NCI-H1092 (cell line): ENCODE results near the gene ERC2.

Experiments used
- DNase-seq: peaks from one replicate; lab custom pipeline; 2025; lab: John Stamatoyannopoulos, UW

Gene ERC2

DNA sequence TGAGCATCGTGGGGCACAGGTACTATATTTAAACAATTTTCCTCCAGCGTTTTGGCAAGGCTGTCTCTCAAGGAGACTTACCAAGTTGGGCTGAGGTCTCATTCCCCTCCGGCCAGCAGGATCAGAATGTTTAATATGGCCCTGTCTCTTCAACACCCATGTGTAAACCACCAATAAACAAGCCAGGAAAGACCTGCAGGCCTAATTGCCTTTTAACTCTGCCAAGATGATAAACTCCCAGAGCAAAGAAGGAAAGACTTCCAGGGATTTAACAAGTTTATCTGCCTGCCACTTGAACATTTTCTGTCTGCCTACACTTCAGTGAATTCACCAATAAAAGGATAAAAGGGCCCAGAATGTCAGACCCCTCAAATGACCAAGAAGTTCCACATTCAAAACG lies 850.9 kb downstream of the ERC2 start:
- no peak for DNase-seq

DNA sequence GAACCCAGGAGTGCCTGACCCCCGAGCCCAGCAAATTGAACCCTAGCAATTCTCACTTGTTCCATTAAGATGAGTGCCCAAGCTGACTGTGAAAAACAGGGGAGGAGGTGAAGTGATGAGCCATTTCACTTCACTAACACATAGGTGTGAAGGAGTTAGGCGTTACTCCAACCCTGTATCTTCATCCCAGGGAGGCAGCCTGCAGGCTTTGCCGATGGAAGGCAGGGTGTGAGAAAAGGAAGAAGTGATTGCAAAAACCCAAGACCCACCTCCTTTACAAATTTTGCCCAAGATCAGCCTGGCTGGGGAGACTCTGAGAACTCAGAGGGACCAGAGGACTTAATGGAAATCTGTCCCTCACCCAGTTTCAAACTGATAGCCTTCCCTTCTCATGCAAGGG lies 851.5 kb downstream of the ERC2 start:
- DNase-seq: no peak

DNA sequence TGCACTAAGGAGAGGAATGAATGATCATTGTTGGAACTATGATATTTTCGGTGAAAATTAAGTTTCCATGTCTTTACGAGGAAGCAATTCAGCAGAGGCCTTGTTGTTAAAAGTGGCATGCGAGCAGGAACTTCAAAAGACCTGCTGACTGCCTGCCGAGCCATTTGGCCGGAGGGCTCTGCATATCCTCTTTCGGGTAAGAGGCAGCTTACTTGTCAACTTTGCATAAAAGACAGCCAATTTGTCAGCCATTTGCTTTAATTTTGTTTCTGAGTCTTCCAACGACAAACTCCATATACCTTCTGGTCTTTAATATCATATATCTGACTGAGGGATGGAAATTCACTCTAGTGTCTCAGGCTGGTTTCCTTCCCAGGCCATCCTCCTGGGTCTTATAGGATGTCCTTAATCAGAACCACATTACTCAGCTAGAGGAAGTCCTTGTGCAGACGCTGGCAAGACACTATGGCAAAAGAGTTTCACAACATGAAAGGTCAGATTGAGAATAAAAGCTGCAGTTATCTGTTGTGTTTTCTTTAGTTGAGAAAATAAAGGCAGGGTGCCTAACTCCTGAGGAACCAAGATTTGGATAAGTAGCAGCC lies 852.5 kb downstream of the ERC2 start:
- DNase-seq: no peak

DNA sequence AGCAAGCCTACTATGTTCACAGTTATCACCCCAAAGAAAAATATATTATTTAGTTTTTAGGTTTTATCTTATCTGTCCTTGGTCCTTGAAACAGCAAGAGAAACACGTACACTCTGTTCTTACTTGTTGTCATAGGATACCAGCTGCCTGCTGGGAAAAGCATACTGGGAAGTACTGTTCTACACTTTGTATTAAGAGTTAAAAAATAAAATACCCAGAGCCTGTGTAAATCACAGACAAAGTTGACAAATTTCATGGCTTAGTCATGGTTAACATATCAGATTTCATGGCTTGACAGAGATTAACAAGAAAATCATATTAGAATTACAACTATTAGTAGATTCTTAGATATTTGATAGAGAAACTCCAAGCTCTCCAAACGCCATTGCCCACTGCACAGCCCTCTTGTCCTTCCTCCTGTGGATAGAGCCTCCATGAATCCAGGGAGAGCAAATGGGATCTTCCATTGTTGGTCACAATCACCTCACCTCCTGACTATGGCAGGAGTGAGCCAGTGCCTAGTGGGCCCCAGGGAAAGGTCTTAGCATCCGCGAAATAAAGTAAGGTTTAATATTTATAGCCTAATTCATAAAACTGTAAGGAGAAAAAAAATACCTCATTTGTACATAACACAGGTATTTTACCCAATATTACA lies 853.1 kb downstream of the ERC2 start:
- DNase-seq: no peak

DNA sequence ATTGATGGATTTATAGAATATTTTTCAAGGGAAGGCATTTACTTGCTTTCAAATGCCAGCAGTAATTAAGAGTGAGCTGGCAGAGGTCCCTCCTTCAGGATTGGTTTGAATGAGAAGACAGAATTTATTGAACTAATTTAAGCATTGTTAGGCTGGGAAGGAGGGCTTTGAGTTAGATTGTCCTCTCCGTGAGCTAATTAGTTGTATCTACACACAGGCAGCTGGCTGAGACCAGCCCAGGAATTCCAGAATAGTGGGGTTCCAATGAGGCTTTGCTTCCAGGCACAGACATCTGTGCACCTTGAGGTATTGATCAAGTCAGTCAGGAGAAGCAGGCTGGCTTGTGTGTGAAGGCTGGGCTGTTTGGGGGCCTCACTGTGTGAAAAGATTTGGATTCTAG lies 857.1 kb downstream of the ERC2 start:
- DNase-seq: no peak

DNA sequence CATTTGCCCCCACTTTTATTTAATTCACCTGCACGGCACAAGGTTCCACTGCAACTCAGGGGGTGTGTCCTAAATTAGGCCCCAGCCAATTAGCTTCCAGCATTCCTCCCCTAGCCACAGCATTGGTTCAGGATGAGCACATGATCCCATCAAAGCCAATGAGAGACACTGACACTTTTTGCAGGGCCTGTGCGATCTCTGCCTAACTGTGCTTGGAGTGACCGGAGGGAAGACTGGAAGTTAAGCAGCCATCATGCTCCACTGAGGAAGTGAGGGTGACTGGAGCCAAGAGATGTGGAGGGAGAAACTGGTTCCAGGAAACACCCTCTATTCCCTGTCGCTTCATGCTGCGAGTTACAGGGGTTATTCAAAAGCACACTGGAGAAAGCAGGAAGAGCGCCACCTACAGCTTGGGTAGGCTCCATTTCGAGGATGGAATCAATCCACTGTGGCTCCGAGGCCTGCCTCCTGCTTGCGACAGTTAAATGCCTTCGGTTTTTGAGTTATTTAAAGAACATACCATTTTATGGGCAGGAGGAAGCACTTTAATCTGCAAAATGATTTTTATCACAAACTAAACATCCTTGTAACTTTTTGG lies 858.9 kb downstream of the ERC2 start:
- no peak for DNase-seq

DNA sequence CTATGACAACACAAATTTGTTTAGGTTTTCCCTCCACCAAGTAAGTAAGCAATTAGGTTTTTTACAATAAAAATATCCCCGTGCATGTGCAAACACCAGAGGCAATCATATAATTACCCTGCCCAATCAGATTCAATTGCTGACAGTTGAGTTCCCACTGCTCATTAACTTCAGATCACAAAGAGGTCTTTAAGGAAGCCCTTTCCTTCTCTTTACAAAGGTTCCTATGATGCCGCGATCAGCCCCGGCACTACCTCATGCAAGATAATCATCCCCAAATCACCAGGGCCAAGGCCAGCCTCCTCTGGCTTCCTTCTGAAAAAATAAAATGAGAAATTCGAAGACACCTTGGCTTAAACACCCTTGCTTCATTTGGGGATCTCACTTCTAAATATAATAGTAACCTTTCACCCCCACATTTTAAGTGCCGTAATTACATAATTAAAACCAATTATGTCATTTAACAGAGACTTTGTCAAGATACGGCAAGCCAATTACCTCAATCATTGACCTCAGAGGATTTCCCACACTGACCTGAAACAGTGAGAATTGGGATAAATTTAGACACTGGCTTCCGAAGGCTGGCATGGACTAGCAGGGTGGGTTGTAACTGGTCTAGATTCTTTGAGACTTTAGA lies 859.8 kb downstream of the ERC2 start:
- DNase-seq: no peak

DNA sequence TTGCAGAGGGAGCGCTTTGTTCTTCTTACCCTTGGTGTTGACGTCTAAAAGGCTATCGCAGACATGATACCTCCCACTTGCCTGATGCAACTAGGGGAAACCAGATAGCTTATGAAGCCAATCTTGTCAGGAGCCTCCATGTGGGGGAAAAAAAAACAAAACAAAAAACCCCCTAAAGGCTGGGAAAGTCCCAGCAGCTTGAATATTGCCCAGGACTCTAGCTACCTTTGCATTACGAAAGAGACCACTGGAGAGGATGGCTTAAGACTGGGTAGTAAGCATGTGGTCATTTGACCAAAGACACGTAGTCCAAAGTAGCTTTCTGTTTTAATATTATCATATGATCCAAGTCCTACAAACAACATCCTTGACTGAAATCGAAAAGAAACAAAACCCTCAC lies 860.4 kb downstream of the ERC2 start:
- DNase-seq: no peak

DNA sequence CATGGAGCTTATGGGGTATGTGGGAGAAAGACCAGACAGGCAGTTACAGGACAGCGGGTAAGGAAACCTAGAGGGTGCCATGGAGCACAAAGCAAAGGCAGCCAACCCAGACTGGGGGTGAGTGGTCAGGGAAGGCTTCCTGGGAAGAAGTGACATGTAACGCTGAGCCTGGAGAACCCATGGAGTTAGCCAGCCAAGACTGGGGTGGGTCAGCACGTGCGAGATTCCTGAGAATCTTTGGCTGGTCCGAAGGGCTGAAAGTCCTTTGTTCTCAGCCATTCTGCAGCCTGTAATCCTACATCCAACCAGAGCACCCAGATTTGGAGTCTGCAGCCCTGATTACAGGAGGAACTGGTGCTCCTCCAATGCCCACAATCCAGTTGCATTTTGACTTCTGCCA lies 861.1 kb downstream of the ERC2 start:
- no peak for DNase-seq

DNA sequence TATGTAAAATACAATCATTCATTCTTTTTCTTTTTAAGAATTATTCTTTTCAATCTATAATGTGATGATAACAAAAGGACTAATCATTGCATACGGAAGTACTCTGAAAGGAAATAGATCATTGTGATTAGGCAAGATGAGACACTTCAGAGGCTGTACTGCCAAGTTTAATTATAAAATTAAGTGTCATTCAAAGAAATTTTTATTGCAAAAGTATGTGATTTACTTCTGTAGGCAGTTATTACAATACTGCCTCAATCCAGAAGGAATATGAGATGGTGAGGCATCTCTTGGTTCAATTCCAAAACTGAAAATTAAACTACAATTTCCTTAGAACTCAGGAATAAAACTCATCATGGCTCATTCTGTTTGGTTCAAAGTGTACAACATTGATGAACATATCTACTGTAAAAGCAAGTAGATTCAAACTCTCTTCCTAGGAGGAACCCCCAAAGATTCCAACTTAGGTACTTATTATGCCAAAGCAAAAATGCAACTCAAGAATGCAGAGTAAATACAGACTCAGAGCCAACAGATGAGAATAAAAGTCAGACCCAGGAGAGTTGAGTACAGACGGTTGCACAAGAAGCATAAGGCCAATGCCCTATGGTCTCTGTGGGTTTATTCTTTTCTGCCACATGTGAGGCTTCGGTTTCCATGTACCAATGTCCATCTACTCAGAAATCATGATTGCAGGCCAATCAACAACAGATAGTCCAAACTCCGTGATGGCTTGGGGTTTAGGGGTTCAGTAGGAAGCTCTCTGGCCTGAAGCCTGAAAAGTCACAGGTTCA lies 862.6 kb downstream of the ERC2 start:
- DNase-seq: no peak

DNA sequence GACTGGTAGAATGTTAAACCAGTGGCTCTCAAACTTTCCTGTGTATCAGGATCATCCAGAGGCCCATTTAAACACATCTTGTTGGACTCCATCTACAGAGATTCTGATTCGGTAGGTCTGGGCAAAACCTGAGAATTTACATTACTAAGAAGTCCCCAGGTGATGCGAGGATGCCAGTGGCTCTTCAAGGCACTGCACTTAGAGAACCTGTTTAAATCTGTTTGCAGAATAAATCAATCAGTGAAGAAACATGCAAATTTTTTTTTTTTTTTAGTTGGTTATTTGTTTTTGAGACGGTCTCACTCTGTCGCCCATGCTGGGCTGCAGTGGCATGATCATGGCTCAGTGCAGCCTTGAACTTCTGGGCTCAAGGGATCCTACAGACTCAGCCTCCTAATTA lies 863.4 kb downstream of the ERC2 start:
- no peak for DNase-seq

DNA sequence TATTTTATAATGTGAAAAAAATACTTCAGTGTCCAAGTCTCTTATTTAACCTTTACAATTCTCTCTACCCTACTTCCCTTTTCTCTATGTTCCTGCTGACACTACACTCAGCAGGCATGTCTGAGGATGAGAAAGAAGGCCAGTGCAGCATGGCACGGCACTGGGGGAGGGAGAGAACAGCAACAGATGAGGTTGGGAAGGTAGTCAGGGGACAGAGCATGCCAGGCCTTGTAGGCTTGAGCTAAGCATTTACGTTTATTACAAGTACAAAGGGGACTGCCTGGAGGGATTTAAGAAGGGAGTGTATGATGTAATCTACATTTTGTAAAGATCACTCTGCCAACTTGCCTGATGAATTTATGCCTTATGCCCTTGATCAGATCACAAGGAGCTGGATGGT lies 863.9 kb downstream of the ERC2 start:
- no peak for DNase-seq

DNA sequence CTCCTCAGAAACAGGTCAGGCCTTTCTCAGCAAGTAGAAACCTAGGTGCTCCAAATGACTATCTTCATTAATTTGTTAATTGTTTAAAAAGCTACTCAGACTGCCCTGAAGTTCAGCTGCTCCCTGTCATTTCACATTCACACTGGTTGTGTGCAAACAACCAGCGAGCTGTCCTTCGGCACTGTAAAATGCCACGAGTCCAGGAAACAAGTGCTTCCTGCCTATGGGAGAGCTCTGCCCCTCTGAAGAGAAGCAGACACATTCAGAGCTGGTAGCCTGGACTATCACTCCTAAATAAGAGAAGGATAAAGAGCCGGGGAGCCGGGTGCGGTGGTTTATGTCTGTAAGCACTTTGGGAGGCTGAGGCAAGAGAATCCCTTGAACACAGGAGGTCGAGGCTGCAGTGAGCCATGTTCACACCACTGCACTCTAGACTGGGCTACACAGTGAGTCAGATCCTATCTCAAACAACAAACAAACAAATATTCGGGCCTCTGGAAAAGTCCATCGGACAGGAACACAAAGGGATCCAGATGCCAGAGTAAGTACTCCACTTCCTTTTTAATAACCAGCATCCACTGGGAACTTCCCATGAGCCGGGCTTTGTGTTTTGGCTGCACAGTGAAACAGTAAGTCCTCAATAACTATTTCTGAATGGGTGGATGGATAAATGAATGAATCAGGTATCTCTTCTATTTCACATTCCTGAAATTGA lies 866.7 kb downstream of the ERC2 start:
- no peak for DNase-seq

DNA sequence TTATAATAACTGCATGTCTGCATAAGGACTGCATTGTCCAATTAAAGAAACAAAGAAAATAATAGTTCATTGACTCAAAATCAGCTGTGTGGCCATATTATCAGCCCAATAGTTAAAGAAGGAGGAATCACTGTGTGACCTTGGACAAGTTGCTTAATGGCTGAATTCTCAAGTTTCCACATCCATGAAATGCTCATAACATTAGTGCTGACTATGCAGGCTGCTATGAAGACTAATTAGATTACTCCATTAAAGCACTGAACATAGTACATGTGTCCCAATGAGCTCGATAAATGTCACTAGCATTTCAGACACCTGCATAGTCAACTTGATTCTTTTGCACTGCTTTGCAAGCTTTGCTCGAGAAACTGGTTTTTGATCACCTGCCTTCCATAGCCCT lies 870.0 kb downstream of the ERC2 start:
- DNase-seq: no peak

DNA sequence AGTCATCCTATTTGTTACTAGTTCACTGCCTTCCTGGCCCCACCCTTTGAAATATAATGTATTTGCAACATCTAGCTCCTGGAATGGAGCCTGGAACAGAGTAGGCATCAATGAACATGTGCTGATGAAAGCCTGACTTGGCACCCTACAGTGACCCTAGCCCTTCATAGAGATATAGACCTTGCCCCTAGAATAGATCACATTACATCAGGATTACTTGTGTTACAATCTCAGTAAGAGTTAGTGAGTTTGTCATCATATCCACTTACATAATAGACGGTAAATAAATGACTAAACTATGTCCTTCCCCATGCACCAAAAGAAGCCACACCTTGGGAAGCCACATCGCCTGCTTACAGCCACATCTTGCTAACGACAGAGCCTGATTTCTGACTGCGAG lies 870.6 kb downstream of the ERC2 start:
- no peak for DNase-seq

DNA sequence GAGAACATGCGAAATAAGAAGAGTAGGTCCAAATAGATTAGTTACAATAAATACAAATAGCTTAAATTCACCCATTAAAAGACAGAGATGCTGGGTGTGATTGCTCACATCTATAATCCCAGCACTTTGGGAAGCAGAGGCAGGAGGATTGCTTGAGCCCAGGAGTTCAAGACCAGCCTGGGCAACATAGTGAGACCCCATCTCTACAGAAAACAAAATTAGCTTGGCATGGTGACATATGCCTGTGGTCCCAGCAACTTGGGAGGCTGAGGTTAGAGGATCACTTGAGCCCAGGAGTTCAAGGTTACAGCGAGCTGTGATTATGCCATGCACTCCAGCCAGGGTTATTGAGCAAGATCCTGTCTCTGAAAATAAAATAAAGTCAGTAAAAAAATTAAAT lies 872.1 kb downstream of the ERC2 start:
- DNase-seq: no peak

DNA sequence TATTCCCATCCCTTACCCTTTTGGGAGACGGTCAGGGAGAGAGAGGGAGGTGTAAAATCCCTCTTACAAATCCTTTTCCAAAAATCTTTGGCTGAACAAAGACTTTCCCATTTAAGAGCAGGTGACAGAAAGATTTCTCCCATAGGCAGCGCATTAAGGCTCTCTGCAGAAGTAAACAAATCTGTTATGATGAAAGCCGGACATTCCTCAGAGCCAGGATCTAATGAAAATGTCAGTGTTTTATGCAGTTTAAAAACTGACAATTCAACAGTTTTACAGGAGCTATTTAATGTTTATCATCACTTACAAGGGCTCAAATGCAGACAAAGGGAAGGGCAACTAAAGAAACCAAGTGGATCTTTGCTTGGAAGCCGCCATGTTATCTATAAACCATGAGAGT lies 872.8 kb downstream of the ERC2 start:
- no peak for DNase-seq

DNA sequence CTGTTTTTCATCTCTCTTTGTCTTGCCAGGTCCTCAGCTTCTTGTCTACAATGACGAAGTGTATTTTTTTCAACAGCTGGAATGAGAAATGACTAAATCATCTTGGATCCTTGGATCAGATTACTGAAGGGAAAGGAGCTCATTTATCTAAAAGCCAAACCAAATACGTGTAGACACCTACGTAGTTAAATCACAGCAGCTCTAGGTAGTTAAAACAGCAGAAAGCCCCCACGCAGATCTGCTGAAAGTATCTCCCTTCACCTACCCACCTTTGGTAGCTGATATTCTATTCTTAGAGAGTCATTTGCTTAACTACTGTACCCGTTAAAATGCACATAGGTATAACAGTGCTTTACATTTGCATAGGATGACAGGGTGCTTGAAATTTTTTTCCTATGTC lies 875.7 kb downstream of the ERC2 start:
- no peak for DNase-seq

DNA sequence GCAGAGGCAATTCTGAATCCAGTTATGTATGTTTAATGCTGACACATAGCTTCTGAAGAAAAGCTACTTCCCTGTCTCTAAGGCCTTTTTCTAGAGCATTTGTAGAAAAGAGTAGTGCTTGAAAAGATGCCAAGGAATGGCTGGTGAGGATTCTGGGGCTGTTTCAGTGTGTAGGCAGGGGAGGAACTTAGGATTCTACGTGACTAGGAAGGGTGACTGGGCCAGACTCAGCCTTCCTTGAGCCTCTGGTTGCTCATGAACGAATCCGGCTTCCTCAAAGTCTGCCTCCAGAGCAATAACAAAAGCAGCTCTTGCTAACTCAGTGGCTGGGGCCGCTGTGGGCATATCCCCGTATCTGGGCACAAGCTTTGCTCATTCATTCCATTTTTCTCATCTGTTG lies 876.4 kb downstream of the ERC2 start:
- no peak for DNase-seq

DNA sequence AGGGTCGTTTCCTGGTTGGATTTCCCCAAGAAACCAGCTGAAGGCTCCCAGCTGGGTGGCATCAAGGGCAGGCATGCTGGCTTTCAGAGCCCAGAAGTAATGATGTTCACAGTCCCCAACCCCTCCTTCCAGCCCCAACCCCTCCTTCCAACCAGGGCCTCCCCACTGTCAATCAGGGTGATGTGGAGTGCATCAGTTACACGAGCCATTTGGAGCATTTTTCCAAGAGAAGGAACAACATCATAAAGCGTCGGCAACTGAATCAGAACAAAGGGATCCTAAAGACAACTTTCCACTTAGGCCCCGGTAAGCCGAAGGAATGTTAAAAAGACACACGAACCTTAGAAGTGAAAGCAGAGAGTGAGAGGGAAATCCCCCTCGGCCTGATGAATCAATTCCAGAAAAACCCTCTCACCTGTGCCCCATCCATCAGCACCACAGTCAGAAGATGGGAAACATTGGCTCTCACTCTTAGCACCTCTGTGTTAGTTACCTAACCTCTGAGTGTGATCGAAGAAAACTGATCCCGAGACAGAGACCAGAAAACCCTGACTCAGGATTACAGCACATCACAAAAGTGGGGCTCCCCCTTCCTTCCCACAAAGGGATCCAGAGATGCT lies 880.0 kb downstream of the ERC2 start:
- no peak for DNase-seq

DNA sequence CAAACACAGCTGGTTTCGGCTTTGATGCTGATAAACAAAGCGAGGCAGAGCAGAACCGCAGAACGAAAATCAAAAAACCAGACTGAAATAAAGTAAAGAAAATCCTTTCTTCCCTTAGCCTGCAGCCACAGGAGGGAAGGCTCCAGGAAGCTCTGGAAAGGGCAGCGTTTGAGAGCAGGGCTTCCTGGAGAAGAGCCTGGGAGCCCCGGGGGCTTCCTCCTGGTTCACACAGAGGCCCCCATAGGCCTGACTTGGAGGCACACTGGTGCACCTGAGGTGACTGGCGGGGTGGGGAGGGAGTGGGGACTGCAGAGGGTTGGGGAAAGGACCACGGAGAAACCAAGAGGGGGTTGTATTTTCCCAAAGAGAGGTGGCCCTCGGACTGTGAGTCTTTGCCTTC lies 882.4 kb downstream of the ERC2 start:
- no peak for DNase-seq
